T-cell (primary cell): ENCODE measurements around the gene BRIP1. TPM values are rescaled to one million over a fixed set of nuclear protein-coding genes. Genes with fewer than 3 reads are reported as not detected.
A peak's percentile ranks its signal among the peaks of the same experiment; 100 is the strongest.

Experiments used
- ATAC-seq, 4 experiments: fragments of 200-7000 bp in 3 of 4; fragments of 150-1000 bp in 1 of 4; cut with Tn5 transposase; replicated peaks in 1 of 4; 1 replicate in 3 of 4; 2 replicates in 1 of 4; pipeline ENCODE4 v1.10.0; 2021; ENCODE audit warnings: moderate library complexity in 3 of 4, mild to moderate bottlenecking in 2 of 4, moderate number of reproducible peaks in 1 of 4
- CTCF ChIA-PET, 2 donors: fragments of 300-600 bp; sonication (Branson Sonifier 250); formaldehyde crosslinking; loops; one replicate each; lab custom pipeline; 2022; ENCODE audit warnings: antibody characterized with exemption in 2 of 2; lab: Charles Lee
- POLR2A ChIA-PET, 2 donors: fragments of 300-600 bp; sonication (Branson Sonifier 250); formaldehyde crosslinking; loops; one replicate each; lab custom pipeline; 2022; ENCODE audit warnings: antibody characterized with exemption in 2 of 2; lab: Charles Lee
- DNase-seq, 35 experiments: peaks; one replicate each; pipeline versions ENCODE4 v3.0.0 to v3.0.0-alpha.2; 2013 to 2023
- H3K27ac ChIP-seq: one replicate; pipeline ENCODE4 v1.5.1; 2013; ENCODE audit warnings: low read length
- H3K27me3 ChIP-seq, 2 experiments: replicated peaks in 1 of 2; 1 replicate in 1 of 2; 2 replicates in 1 of 2; pipeline versions ENCODE4 v1.6.1 to v1.7.0; 2013; ENCODE audit warnings: low read length in 1 of 2, mixed read lengths in 1 of 2; ENCODE audit not compliant: control insufficient read depth in 2 of 2, insufficient read depth in 2 of 2; ENCODE audit errors: extremely low read depth in 1 of 2
- H3K36me3 ChIP-seq, 2 donors: 1 replicate in 1 of 2; 2 replicates in 1 of 2; pipeline versions ENCODE4 v1.6.1 to v1.7.0; 2013; ENCODE audit warnings: low read length in 1 of 2; ENCODE audit not compliant: control insufficient read depth in 2 of 2, insufficient read depth in 1 of 2; ENCODE audit errors: extremely low read depth in 1 of 2
- H3K4me1 ChIP-seq, 2 experiments: 1 replicate in 1 of 2; 2 replicates in 1 of 2; pipeline versions ENCODE4 v1.6.1 to v1.7.0; 2013; ENCODE audit warnings: low read length in 2 of 2, mixed read lengths in 1 of 2; ENCODE audit not compliant: insufficient read depth in 2 of 2, control insufficient read depth in 1 of 2; ENCODE audit errors: extremely low read depth in 1 of 2
- H3K4me3 ChIP-seq, 2 donors: 1 replicate in 1 of 2; 2 replicates in 1 of 2; pipeline versions ENCODE4 v1.5.1 to v1.7.0; 2013; ENCODE audit warnings: mild to moderate bottlenecking in 2 of 2, low read length in 1 of 2, moderate library complexity in 1 of 2; ENCODE audit not compliant: control insufficient read depth in 1 of 2; ENCODE audit errors: extremely low read depth in 1 of 2
- H3K9me3 ChIP-seq: 2 replicates; pipeline ENCODE4 v1.7.0; 2013
- H3K27ac Mint-ChIP-seq, 2 donors: one replicate each; pipeline ENCODE4 v1.8.0; 2020 to 2021; ENCODE audit warnings: mild to moderate bottlenecking in 2 of 2, mixed read lengths in 2 of 2
- H3K27me3 Mint-ChIP-seq, 2 donors: one replicate each; pipeline ENCODE4 v1.8.0; 2021 to 2022; ENCODE audit warnings: mixed read lengths in 2 of 2
- H3K36me3 Mint-ChIP-seq: one replicate; pipeline ENCODE4 v1.8.0; 2021; ENCODE audit warnings: mixed read lengths
- H3K4me1 Mint-ChIP-seq, 3 donors: one replicate each; pipeline ENCODE4 v1.8.0; 2020 to 2022; ENCODE audit warnings: mixed read lengths in 3 of 3, mild to moderate bottlenecking in 1 of 3
- H3K4me3 Mint-ChIP-seq, 3 donors: one replicate each; pipeline ENCODE4 v1.8.0; 2020 to 2022; ENCODE audit warnings: mild to moderate bottlenecking in 3 of 3, mixed read lengths in 3 of 3, moderate library complexity in 3 of 3
- H3K9me3 Mint-ChIP-seq, 3 donors: one replicate each; pipeline ENCODE4 v1.8.0; 2020 to 2022; ENCODE audit warnings: mixed read lengths in 3 of 3
- WGBS: methylation state at CpG from one replicate; pipeline ENCODE4 v1.1.5; 2013; ENCODE audit warnings: missing lambda C conversion rate; ENCODE audit not compliant: insufficient coverage; 5-methylcytosine and 5-hydroxymethylcytosine counted together
- total RNA-seq, 35 experiments: library from RNA in 6 of 35; stranded (reverse) in 6 of 35; fragments of 120-200 nt in 1 of 35; gene quantifications; one replicate each; pipeline versions ENCODE4 v1.2.1 to v1.2.4 and lab custom pipeline; 2013 to 2026

BRIP1 gene
- total RNA-seq, result 1 to 10 TPM; 1.4 to 3.5 (median 1.7) TPM
- total RNA-seq (2013), result 2.5 TPM
- total RNA-seq (lab: John Stamatoyannopoulos, UW), result 1.1 to 35.0 (median 6.5) reads per million in 29 experiments

- WGBS, result 0% methylated on average over 39 of the region's 43 CpGs
- Histone ChIP-seq H3K27me3 (no peaks in the 10 kb centered on the region), H3K4me3 (peak within 1 kb of the TSS; percentile 81 to 96), H3K36me3 (peaks cover 0 to 3% of the 10 kb centered on the region in 2 donors), H3K9me3 (no peaks in the 10 kb centered on the region), H3K4me1 (peaks cover 4 to 12% of the 10 kb centered on the region in 2 experiments), H3K27ac (peak within 1 kb of the TSS; percentile 61)
- peak; percentile 99 for ATAC-seq
- CTCF ChIA-PET, result interaction anchor here (0.6 to 1.2 kb wide), 6 partner anchors 12 to 819 kb away, joined by 3 to 9 read pairs (median 4); no protein-coding TSS in a partner anchor
- Mint-ChIP-seq H3K4me1 (peaks cover 27 to 37% (median 30%) of the 10 kb centered on the region in 3 donors), H3K36me3 (peaks cover 4% of the 10 kb centered on the region), H3K27ac (peak within 1 kb of the TSS; percentile 93 to 94), H3K9me3 (no peaks in the 10 kb centered on the region), H3K27me3 (no peaks in the 10 kb centered on the region), H3K4me3 (peak within 1 kb of the TSS; percentile 94 to 97 (median 95))
- peak; percentile 69 to 93 (median 85) for DNase-seq
- POLR2A ChIA-PET, result interaction anchor here in 1 of 2 donors (0.6 to 0.7 kb wide), 9 partner anchors 11 to 1629 kb away, joined by 3 to 10 read pairs (median 4); no protein-coding TSS in a partner anchor
Measured at GRCh38 chr17:61862975-61863800, at the start of gene BRIP1. BRIP1 (minus strand) TSS chr17:61863528; CDS start chr17:61861539, 1,989 bp downstream.

GRCh38 chr17:61908292-61909037 lies 45.1 kb upstream of the BRIP1 start:
- Histone ChIP-seq H3K9me3 (no peaks in the 10 kb centered on the region), H3K4me3 (no peak overlapping the region), H3K36me3 (peaks cover 6 to 42% of the 10 kb centered on the region in 2 donors), H3K27ac (no peak overlapping the region), H3K4me1 (peaks cover 0 to 4% of the 10 kb centered on the region in 2 experiments), H3K27me3 (no peaks in the 10 kb centered on the region)
- Mint-ChIP-seq H3K36me3 (peaks cover 35% of the 10 kb centered on the region), H3K27me3 (no peaks in the 10 kb centered on the region), H3K9me3 (no peaks in the 10 kb centered on the region), H3K27ac (no peak overlapping the region), H3K4me1 (peaks cover 0 to 6% (median 4%) of the 10 kb centered on the region in 3 donors), H3K4me3 (no peak overlapping the region)
- 97% methylated on average over 4 of the region's 7 CpGs for WGBS
- no peak for DNase-seq
- no peak for ATAC-seq
- CTCF ChIA-PET, result no interaction called here
- POLR2A ChIA-PET, result no interaction called here

GRCh38 chr17:61907361-61907760 lies 44.0 kb upstream of the BRIP1 start:
- H3K36me3 ChIP-seq, result peaks cover 6 to 48% of the 10 kb centered on the region in 2 donors
- no peak for ATAC-seq

GRCh38 chr17:61904094-61904710 lies 40.9 kb upstream of the BRIP1 start:
- Histone ChIP-seq H3K27me3 (no peaks in the 10 kb centered on the region), H3K36me3 (peaks cover 3 to 38% of the 10 kb centered on the region in 2 donors), H3K4me3 (peak overlapping the region in 1 of 2 donors; percentile 33), H3K9me3 (no peaks in the 10 kb centered on the region), H3K4me1 (peaks cover 0 to 4% of the 10 kb centered on the region in 2 experiments), H3K27ac (peak overlapping the region; percentile 82)
- Mint-ChIP-seq H3K4me3 (peak overlapping the region; percentile 8 to 68 (median 63)), H3K27ac (peak overlapping the region; percentile 85 to 87), H3K36me3 (peaks cover 43% of the 10 kb centered on the region), H3K27me3 (no peaks in the 10 kb centered on the region), H3K4me1 (peaks cover 0 to 10% (median 4%) of the 10 kb centered on the region in 3 donors), H3K9me3 (no peaks in the 10 kb centered on the region)
- WGBS, result no CpG with 5 or more reads among the region's 5 CpGs
- peak in 30 of 35 experiments; percentile 10 to 72 (median 22) for DNase-seq
- POLR2A ChIA-PET, result interaction anchor here in 1 of 2 donors (0.5 to 0.8 kb wide), 2 partner anchors 15 to 162 kb away, joined by 3 to 4 read pairs; no protein-coding TSS in a partner anchor
- peak in 3 of 4 experiments; percentile 73 to 77 (median 77) for ATAC-seq
- CTCF ChIA-PET, result interaction anchor here in 1 of 2 donors (0.7 to 1.4 kb wide), 3 partner anchors 41 to 584 kb away, joined by 3 to 4 read pairs (median 4); partner anchors contain the start of gene BRIP1

More at GRCh38 chr17:61907361-61907760, 44.0 kb upstream of the BRIP1 start:
- Histone ChIP-seq H3K4me3 (no peak overlapping the region), H3K27ac (no peak overlapping the region), H3K27me3 (no peaks in the 10 kb centered on the region), H3K4me1 (peaks cover 0 to 4% of the 10 kb centered on the region in 2 experiments), H3K9me3 (no peaks in the 10 kb centered on the region)
- POLR2A ChIA-PET, result interaction anchor here in 1 of 2 donors (0.6 kb wide), 1 partner anchor 550 kb away, joined by 6 read pairs; no protein-coding TSS in a partner anchor
- peaks cover 0 to 10% (median 4%) of the 10 kb centered on the region in 3 donors for H3K4me1 Mint-ChIP-seq
- H3K4me3 Mint-ChIP-seq, result no peak overlapping the region
- H3K36me3 Mint-ChIP-seq, result peaks cover 42% of the 10 kb centered on the region
- DNase-seq, result no peak
- H3K9me3 Mint-ChIP-seq, result no peaks in the 10 kb centered on the region
- CTCF ChIA-PET, result interaction anchor here in 1 of 2 donors (0.7 kb wide), 1 partner anchor 272 kb away, joined by 5 read pairs; no protein-coding TSS in a partner anchor
- no peaks in the 10 kb centered on the region for H3K27me3 Mint-ChIP-seq
- 91% methylated on average over 4 of the region's 5 CpGs for WGBS
- H3K27ac Mint-ChIP-seq, result peak overlapping the region; percentile 13 to 34

- H3K36me3 ChIP-seq, result peaks cover 3 to 40% of the 10 kb centered on the region in 2 donors
- ChIA-PET POLR2A (no interaction called here), CTCF (interaction anchor here in 1 of 2 donors (0.6 kb wide), 1 partner anchor 1210 kb away, joined by 11 read pairs; no protein-coding TSS in a partner anchor)
- H3K27ac Mint-ChIP-seq, result peak overlapping the region; percentile 74 to 85
- no peaks in the 10 kb centered on the region for H3K9me3 Mint-ChIP-seq
- WGBS, result 100% methylated on average over 2 of the region's 3 CpGs
- H3K4me3 Mint-ChIP-seq, result no peak overlapping the region
- no peak overlapping the region for H3K27ac ChIP-seq
- DNase-seq (no peak), ATAC-seq (no peak)
- peaks cover 44% of the 10 kb centered on the region for H3K36me3 Mint-ChIP-seq
- H3K4me1 Mint-ChIP-seq, result peaks cover 0 to 10% (median 4%) of the 10 kb centered on the region in 3 donors
- H3K4me1 ChIP-seq, result peaks cover 0 to 4% of the 10 kb centered on the region in 2 experiments
- no peaks in the 10 kb centered on the region for H3K27me3 Mint-ChIP-seq
- H3K9me3 ChIP-seq, result no peaks in the 10 kb centered on the region
- H3K27me3 ChIP-seq, result no peaks in the 10 kb centered on the region
- H3K4me3 ChIP-seq, result no peak overlapping the region
Measured at GRCh38 chr17:61903251-61903650, 39.9 kb upstream of the BRIP1 start.
